HCT116 (cell line): ENCODE data around the gene CCDC127. TPM values are rescaled to one million over a fixed set of nuclear protein-coding genes. Genes with fewer than 3 reads are reported as not detected.

Experiments
- ATAC-seq: fragments of 200-7000 bp; cut with Tn5 transposase; 2 replicates; pipeline ENCODE4 v1.9.1; 2020; ENCODE audit warnings: mild to moderate bottlenecking, moderate library complexity
- BruUV-seq: library from RNA; stranded (reverse); fragments of 400-500 nt; replicated peaks from 2 replicates; lab custom pipeline; 2021; lab: Mats Ljungman, UMichigan
- CTCF ChIA-PET: fragments of 300-600 bp; sonication (Branson Sonifier 250); formaldehyde crosslinking; loops from one replicate; lab custom pipeline; 2021; ENCODE audit warnings: antibody characterized with exemption; lab: Charles Lee
- POLR2A ChIA-PET: fragments of 300-600, 350-600 bp; sonication (Branson Sonifier 250); formaldehyde crosslinking; loops from one replicate; lab custom pipeline; 2021; ENCODE audit warnings: antibody characterized with exemption; lab: Charles Lee
- RAD21 ChIA-PET, 2 experiments: fragments of 300-600 bp; sonication (Branson Sonifier 250); formaldehyde crosslinking; loops; one replicate each; lab custom pipeline; 2023; ENCODE audit warnings: low total read pairs in 2 of 2; ENCODE audit not compliant: uncharacterized antibody in 2 of 2, unreplicated experiment in 2 of 2, low non-redundant PET in 1 of 2; lab: Charles Lee
- DNase-seq: peaks from one replicate; pipeline ENCODE4 v3.0.0-alpha.2; 2010; ENCODE audit warnings: low read depth, low spot score
- H2AFZ ChIP-seq: fragments of 200-600 bp; shearing (Covaris generic), sonication (generic); 2 replicates; pipeline ENCODE4 v1.6.1; 2017; ENCODE audit warnings: low read depth, mixed run types, mixed read lengths, antibody characterized with exemption, low read length; ENCODE audit not compliant: poor library complexity, severe bottlenecking
- H3K27ac ChIP-seq: 2 replicates; pipeline ENCODE4 v1.5.1; 2012; ENCODE audit warnings: low read depth, low read length
- H3K27me3 ChIP-seq: fragments of 200-600 bp; sonication (generic); 2 replicates; pipeline ENCODE4 v1.6.1; 2016; ENCODE audit warnings: mixed run types, low read length, mixed read lengths; ENCODE audit not compliant: insufficient read depth
- H3K36me3 ChIP-seq, 2 experiments: fragments of 200-500 bp in 1 of 2; fragments of 200-600 bp in 1 of 2; sonication (Bioruptor generic) in 1 of 2; sonication (generic) in 1 of 2; 2 replicates each; pipeline versions ENCODE4 v1.5.1 to v1.6.1; 2014 to 2016; ENCODE audit warnings: low read length in 2 of 2, inconsistent platforms in 1 of 2, mixed read lengths in 1 of 2, mixed run types in 1 of 2; ENCODE audit not compliant: insufficient read depth in 2 of 2, control insufficient read depth in 1 of 2
- H3K4me1 ChIP-seq, 2 experiments: fragments of 200-600 bp in 1 of 2; sonication (generic) in 1 of 2; 2 replicates each; pipeline versions ENCODE4 v1.5.1 to v1.6.1; 2012 to 2017; ENCODE audit warnings: low read length in 2 of 2, inconsistent platforms in 1 of 2, mild to moderate bottlenecking in 1 of 2, mixed read lengths in 1 of 2, mixed run types in 1 of 2, moderate library complexity in 1 of 2; ENCODE audit not compliant: insufficient read depth in 2 of 2, control insufficient read depth in 1 of 2
- H3K4me2 ChIP-seq: fragments of 200-600 bp; sonication (generic); 2 replicates; pipeline ENCODE4 v1.6.1; 2017; ENCODE audit warnings: mixed run types, low read length, mixed read lengths
- H3K4me3 ChIP-seq, 2 experiments: fragments of 200-600 bp in 1 of 2; sonication (generic) in 1 of 2; replicated peaks in 1 of 2; 2 replicates each; pipeline ENCODE4 v1.5.1; 2011 to 2016; ENCODE audit warnings: low read length in 2 of 2, control low read depth in 1 of 2, low read depth in 1 of 2, mild to moderate bottlenecking in 1 of 2, mixed read lengths in 1 of 2, mixed run types in 1 of 2
- H3K79me2 ChIP-seq: fragments of 200-600 bp; sonication (generic); 2 replicates; pipeline ENCODE4 v1.6.1; 2017; ENCODE audit warnings: mild to moderate bottlenecking, mixed run types, low read length, moderate library complexity, mixed read lengths; ENCODE audit not compliant: insufficient read depth
- H3K9ac ChIP-seq: fragments of 200-600 bp; sonication (generic); 2 replicates; pipeline ENCODE4 v1.6.1; 2016; ENCODE audit warnings: low read length, mixed read lengths
- H3K9me2 ChIP-seq: fragments of 200-600 bp; sonication (generic), shearing (Covaris generic); 2 replicates; pipeline ENCODE4 v1.6.1; 2017; ENCODE audit warnings: mixed run types, mild to moderate bottlenecking, moderate library complexity; ENCODE audit not compliant: insufficient read depth
- H3K9me3 ChIP-seq, 2 experiments: fragments of 200-500 bp in 1 of 2; fragments of 200-600 bp in 1 of 2; sonication (Bioruptor generic) in 1 of 2; sonication (generic) in 1 of 2; 2 replicates each; pipeline ENCODE4 v1.6.1; 2014 to 2017; ENCODE audit warnings: low read length in 2 of 2, mixed read lengths in 2 of 2, inconsistent platforms in 1 of 2, low read depth in 1 of 2, mild to moderate bottlenecking in 1 of 2, mixed run types in 1 of 2, moderate library complexity in 1 of 2; ENCODE audit not compliant: control insufficient read depth in 1 of 2, insufficient read depth in 1 of 2
- H4K20me1 ChIP-seq: fragments of 200-600 bp; sonication (generic), shearing (Covaris generic); 2 replicates; pipeline ENCODE4 v1.6.1; 2017; ENCODE audit warnings: mixed run types, mild to moderate bottlenecking, moderate library complexity; ENCODE audit not compliant: insufficient read depth
- ATF3 ChIP-seq: IDR thresholded peaks from 2 replicates; pipeline ENCODE4 v1.6.1; 2012
- CEBPB ChIP-seq: IDR thresholded peaks from 2 replicates; pipeline ENCODE4 v1.6.1; 2012; ENCODE audit warnings: low read depth
- EZH2 ChIP-seq: fragments of 200-600 bp; sonication (generic); IDR thresholded peaks from 2 replicates; pipeline ENCODE4 v1.6.1; 2017; ENCODE audit warnings: antibody characterized with exemption, mixed run types
- FOSL1 ChIP-seq: IDR thresholded peaks from 2 replicates; pipeline ENCODE4 v1.6.1; 2012; ENCODE audit warnings: low read depth
- MAX ChIP-seq: IDR thresholded peaks from 2 replicates; pipeline ENCODE4 v1.6.1; 2012
- POLR2A ChIP-seq: IDR thresholded peaks from 2 replicates; pipeline ENCODE4 v1.7.0; 2011; ENCODE audit warnings: borderline replicate concordance; ENCODE audit not compliant: insufficient read depth, insufficient read length; ENCODE audit errors: extremely low read depth
- POLR2AphosphoS5 ChIP-seq: IDR thresholded peaks from 2 replicates; pipeline ENCODE4 v1.6.1; 2011; ENCODE audit warnings: mild to moderate bottlenecking, low read depth, low read length, moderate library complexity
- SIN3A ChIP-seq: IDR thresholded peaks from 2 replicates; pipeline ENCODE4 v1.6.1; 2012; ENCODE audit warnings: low read depth
- SP1 ChIP-seq: IDR thresholded peaks from 2 replicates; pipeline ENCODE4 v1.6.1; 2012; ENCODE audit warnings: low read depth
- SRF ChIP-seq: IDR thresholded peaks from 2 replicates; pipeline ENCODE4 v1.6.1; 2012; ENCODE audit warnings: low read depth
- YY1 ChIP-seq: IDR thresholded peaks from 2 replicates; pipeline ENCODE4 v1.6.1; 2011; ENCODE audit warnings: low read length, low read depth, moderate library complexity, mild to moderate bottlenecking; ENCODE audit not compliant: insufficient replicate concordance; ENCODE audit errors: extremely low read depth
- ZNF274 ChIP-seq: fragments of 200-500 bp; sonication (Bioruptor generic); IDR thresholded peaks from 2 replicates; pipeline ENCODE4 v1.6.1; 2014; ENCODE audit warnings: mild to moderate bottlenecking, low read depth, low read length, inconsistent platforms
- intact Hi-C: fragments of 100-400 bp; cut with micrococcal nuclease; formaldehyde crosslinking; loops from 2 replicates; pipeline ENCODE4 v1.10.0; 2022
- total RNA-seq: library from RNA; stranded (reverse); gene quantifications from one replicate; pipeline ENCODE4 v1.2.1, GENCODE V29; 2021; ENCODE audit not compliant: unreplicated experiment
- TF ChIP-seq, protein P1 (sequence below): IDR thresholded peaks from 2 replicates; pipeline ENCODE4 v1.6.1; 2012; ENCODE audit warnings: low read depth

CCDC127 gene
- total RNA-seq, 1 experiment from 2014 or later, result 5.1 TPM

- TF ChIP-seq, protein P1, sequence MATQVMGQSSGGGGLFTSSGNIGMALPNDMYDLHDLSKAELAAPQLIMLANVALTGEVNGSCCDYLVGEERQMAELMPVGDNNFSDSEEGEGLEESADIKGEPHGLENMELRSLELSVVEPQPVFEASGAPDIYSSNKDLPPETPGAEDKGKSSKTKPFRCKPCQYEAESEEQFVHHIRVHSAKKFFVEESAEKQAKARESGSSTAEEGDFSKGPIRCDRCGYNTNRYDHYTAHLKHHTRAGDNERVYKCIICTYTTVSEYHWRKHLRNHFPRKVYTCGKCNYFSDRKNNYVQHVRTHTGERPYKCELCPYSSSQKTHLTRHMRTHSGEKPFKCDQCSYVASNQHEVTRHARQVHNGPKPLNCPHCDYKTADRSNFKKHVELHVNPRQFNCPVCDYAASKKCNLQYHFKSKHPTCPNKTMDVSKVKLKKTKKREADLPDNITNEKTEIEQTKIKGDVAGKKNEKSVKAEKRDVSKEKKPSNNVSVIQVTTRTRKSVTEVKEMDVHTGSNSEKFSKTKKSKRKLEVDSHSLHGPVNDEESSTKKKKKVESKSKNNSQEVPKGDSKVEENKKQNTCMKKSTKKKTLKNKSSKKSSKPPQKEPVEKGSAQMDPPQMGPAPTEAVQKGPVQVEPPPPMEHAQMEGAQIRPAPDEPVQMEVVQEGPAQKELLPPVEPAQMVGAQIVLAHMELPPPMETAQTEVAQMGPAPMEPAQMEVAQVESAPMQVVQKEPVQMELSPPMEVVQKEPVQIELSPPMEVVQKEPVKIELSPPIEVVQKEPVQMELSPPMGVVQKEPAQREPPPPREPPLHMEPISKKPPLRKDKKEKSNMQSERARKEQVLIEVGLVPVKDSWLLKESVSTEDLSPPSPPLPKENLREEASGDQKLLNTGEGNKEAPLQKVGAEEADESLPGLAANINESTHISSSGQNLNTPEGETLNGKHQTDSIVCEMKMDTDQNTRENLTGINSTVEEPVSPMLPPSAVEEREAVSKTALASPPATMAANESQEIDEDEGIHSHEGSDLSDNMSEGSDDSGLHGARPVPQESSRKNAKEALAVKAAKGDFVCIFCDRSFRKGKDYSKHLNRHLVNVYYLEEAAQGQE, result no peak
- TF ChIP-seq SP1 (no peak), EZH2 (no peak), ZNF274 (no peak), ATF3 (no peak), MAX (no peak), POLR2A (no peak)
Measured at GRCh38 chr5:155651-156410, 62.1 kb downstream of the CCDC127 start (continued).

- POLR2A ChIA-PET, result no interaction called here
- no peak for TF ChIP-seq YY1
- no peak for TF ChIP-seq ATF3
- TF ChIP-seq SRF, result no peak
- no peak for TF ChIP-seq ZNF274
- no peak for TF ChIP-seq SIN3A
- TF ChIP-seq POLR2AphosphoS5, result no peak
- TF ChIP-seq CEBPB, result no peak
- no peak for TF ChIP-seq FOSL1
- TF ChIP-seq, all 23 proteins: peak for 0
- H3K4me1 ChIP-seq, result no peaks in the 10 kb centered on the region
- no peak overlapping the region for H3K9ac ChIP-seq
- ATAC-seq, result no peak
- no peak overlapping the region for H3K4me2 ChIP-seq
- H3K79me2 ChIP-seq, result no peaks in the 10 kb centered on the region
- BruUV-seq, result no TSS peak
- RAD21 ChIA-PET, result no interaction called here
- no peaks in the 10 kb centered on the region for H3K9me3 ChIP-seq
- CTCF ChIA-PET, result no interaction called here
- H3K36me3 ChIP-seq, result no peaks in the 10 kb centered on the region
- no peaks in the 10 kb centered on the region for H4K20me1 ChIP-seq
- intact Hi-C loops, result no loop called here
- no peak overlapping the region for H2AFZ ChIP-seq
- no peak for DNase-seq
- no peak overlapping the region for H3K27ac ChIP-seq
- H3K9me2 ChIP-seq, result no peaks in the 10 kb centered on the region
- no peaks in the 10 kb centered on the region for H3K27me3 ChIP-seq
- no peak overlapping the region for H3K4me3 ChIP-seq
Measured at GRCh38 chr5:154826-155225, 63.1 kb downstream of the CCDC127 start.
